NCI-H82 (cell line): ENCODE data around the gene PMPCB.
A peak's percentile ranks its signal among the peaks of the same experiment; 100 is the strongest.

Experiments
- DNase-seq: peaks from one replicate; lab custom pipeline; 2025; lab: John Stamatoyannopoulos, UW

Gene PMPCB

DNA sequence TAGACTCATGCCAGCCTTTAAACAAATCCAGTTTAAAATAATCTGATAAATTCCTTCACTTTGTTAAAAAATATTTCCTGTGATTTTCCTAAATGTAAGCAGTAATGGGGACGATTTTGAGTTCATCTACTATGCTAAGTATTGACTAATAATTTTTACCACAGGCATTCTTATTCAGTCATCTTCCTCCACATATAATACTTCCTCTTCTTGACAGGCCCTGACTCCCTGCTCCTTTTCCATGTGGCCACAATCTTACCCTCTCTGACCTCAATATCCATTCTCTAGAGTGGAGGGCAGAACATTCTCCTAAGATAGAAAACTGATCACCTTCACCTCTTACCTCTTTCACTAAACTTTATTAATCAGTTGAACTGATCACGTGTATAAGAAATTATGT is 39.5 kb downstream of the PMPCB start:
- no peak for DNase-seq

DNA sequence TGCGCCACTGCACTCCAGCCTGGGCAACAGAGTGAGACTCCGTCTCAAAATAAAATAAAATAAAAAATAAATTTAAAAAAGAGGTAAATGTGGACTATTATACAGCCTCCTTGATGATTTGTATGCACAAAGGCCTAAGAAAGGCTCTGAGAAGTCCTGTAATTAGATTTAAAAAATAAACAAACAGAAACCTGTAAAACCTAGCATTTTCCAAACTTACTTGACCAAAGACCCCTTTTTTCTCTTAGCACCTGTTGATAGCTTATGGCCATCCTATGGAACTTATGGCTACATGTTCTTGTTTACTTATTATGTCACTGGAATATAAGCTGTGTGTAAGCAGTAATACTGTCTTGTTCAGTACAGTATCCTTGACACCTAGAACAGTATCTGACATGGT is 41.6 kb downstream of the PMPCB start:
- DNase-seq: no peak

DNA sequence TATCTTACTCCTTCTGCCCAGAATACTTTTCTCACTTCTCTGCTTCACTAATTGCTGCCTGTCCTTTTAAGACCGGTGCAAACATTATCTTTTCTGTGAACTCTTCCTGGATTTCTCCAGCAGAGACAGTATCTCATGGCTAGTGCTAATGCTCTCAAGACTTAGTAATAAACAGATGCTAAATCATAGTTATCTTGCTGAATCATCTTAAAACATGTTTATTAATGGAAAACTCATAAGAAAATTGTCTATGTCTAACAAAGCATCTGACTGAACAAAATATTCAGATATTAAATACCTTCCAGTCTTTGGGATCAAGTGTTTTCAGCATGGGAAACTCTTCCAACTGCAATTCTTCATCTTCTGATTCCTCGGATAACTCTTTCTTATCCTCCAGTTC is 44.2 kb downstream of the PMPCB start:
- no peak for DNase-seq

DNA sequence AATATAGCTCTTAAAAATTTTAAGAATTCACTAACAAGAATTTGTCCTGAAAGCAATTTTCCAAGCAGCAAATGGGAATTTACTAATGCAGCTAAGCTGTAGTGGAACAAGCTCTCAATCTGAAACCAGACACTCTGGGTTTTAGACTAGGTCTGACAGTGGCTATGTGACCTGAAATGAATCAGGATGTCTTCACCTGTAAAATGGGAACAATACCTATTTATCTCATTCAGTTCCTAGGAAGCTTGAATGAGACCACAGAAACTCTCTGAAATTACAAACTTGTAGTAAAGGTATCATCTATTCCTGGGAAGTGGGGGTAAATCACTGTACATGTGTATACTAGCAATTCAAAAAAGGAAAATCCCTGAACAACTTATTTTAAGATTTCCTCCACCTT is 46.1 kb downstream of the PMPCB start:
- no peak for DNase-seq

GRCh38 chr7:103343758-103344452 is 46.7 kb downstream of the PMPCB start:
- DNase-seq: peak; percentile 56

GRCh38 chr7:103344453-103345149 is 47.4 kb downstream of the PMPCB start, which contains the start of gene DNAJC2:
DNAJC2 (minus strand) TSS chr7:103344767; CDS start chr7:103344622, 145 bp downstream.
- DNase-seq: peak; percentile 97

- DNase-seq: no peak
These were observed 49.2 kb downstream of the PMPCB start for GRCh38 chr7:103346396-103346795.

- peak; percentile 94 for DNase-seq
These were observed 50.5 kb downstream of the PMPCB start, which contains the start of gene PSMC2 for GRCh38 chr7:103347507-103348267. PSMC2 (plus strand) TSS chr7:103347643; CDS start chr7:103347712, 69 bp downstream.

DNA sequence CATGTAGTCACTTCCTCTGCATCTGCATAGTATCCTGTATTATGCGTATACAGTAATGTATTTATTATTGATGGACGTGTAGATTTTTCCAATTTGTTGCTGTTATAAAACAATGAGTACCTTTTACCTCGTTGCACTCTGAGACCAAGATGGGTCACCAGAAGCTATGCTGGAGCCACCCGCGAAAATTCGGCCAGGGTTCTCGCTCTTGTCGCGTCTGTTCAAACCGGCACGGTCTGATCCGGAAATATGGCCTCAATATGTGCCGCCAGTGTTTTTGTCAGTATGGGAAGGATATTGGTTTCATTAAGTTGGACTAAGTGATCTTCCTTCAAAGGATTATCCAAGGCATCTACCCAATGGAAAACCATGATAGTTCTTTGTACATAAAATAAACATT is 51.2 kb downstream of the PMPCB start:
- DNase-seq: no peak

GRCh38 chr7:103348959-103349358 is 51.7 kb downstream of the PMPCB start:
- no peak for DNase-seq

- no peak for DNase-seq
These were observed 52.6 kb downstream of the PMPCB start for GRCh38 chr7:103349805-103350204.
